HG02588 (cell line): Measurements from ENCODE around the gene OLFM1.
"Not testable (repeated sequence)": the region's sequence is repeated elsewhere in the genome, so short reads cannot be mapped to it uniquely, and the experiment has no call there.

Experiments
- ATAC-seq: cut with Tn5 transposase; IDR thresholded peaks from one replicate; pipeline ENCODE4 v1.9.1; 2021; ENCODE audit warnings: mild to moderate bottlenecking, moderate library complexity; ENCODE audit not compliant: unreplicated experiment

Gene OLFM1

DNA sequence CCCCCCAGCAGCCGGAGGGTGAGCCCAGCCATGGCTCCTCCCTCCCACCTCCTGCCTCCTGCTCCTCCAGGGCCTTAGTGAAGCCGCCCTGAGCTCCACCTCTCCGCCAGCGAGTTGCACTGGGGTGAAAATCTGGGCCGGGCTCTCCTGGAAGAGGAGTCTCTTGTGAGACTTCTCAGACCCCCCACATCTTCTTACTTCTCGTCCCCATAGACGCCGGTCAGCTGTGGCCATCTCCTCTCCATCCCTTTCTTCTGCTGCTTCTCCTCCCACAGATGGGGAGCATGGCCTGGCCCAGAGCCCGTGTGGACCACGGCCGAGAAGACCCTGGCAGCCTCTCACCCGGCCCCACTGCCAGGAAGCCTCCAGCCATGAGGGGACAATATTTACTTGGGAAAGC lies 17.3 kb downstream of the OLFM1 start:
- ATAC-seq: no peak

DNA sequence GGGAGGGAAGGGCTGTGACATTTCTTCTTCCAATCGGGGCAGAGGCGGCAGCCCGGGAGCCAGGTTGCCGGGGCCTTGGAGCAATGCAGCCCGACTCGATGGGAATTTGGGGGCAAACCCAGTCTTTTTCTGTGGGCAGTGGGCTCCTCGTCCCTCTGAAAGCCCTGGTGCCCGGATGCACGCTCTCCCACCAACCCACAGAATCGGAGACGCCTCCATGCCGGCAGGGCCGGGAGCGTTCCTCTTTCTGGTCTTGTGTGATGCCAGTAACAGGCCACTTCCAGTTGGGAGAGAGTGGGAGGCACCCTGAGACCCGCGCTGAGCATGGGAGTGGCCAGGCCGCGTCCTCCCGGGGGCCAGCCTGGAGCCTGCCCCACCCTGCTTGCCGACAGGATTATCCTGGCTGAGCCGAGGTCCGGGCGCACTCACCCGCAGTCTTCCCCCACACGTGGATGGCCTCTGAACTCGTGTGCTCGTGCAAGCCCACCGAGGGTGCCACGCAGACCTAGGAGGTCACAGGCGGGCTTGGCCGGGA lies 17.8 kb downstream of the OLFM1 start:
- no peak for ATAC-seq

DNA sequence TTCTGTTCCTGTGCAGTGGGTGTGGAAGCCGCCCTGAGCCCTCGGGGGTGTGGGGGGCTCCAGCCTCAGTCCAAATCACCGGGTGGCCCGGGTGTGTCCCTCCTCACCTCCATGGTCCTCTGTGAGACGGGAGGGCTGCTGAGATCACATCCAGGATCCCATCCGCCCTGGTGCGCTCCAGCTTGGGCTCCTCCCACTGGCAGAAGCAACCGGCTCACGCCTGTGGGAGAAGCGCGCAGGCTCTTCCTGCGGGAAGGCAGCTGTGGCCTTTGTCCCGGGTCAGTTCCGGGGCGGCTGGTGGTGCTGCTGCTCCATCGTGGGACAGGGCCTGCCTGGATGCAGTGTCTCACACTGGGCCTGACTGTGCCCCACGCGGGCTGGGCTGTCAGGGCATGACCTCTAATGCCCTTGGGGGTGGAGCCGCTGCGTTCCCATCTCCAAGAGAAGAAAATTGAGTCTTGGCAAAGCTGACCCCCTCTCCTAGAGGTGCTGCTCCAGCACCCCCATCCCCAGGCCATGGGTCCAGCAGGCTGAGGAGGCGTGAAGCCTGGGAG lies 18.5 kb downstream of the OLFM1 start:
- no peak for ATAC-seq

DNA sequence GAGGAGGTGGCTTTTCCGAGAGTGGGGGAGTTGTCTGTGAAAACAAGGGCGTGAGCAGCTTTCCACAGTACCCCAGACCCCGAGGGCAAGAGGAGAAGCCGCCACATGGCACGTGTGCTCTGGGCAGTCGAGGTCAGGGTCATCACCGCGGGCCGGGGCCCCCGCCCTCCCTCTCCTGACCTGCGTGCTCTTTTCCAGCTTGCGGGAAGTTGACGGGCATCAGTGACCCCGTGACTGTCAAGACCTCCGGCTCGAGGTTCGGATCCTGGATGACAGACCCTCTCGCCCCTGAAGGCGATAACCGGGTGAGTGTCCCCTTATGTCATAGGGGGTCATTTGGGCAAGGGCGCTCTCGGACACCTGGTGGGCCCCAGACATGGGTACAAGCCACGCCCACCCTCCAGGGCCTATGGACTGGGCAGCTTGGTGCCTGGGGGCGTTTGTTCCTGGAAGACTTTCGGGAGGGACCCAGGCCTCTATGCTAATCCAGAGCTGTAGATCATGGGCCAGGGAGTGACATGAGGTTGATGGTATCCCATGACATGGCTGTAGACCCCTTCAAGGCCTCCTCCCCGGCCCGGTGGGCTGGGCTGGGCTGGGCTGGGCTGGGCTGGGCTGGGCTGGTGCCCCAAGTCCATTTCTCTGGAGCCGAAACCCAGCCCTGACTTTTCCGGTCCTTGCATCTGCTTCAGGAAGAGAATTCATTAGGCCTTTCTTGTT lies 19.2 kb downstream of the OLFM1 start:
- no peak for ATAC-seq

DNA sequence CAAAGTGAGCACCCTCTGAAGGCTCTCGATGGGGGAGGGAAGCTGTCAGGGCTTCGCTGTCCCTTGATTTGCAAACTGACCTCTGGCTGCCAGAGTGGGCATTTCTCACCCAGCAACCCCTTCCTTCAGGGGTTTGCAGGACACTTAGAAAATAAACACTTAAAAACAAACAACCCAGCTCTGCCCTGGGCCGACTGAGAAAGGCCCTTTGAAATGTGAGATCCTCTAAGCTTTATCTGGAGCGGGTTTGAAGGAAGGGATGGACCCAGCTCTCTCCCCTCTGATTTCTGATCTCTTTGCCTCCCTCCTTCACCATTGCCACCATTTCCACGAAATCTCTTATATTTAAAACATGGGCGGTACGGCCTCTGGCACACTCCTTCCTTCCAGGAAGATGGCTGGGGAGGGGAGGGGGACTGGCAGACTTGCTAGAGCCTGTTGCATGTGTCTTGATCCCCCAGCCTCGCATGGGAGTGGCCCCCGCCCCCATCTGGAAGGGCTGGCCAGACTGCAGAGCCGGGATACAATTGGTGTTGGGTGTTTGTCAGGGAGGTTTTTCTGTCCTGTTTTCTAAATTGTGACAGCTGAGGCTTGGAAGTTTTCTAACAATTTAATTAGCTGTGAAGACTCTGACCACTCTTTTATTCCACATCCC lies 20.2 kb downstream of the OLFM1 start:
- ATAC-seq: no peak

DNA sequence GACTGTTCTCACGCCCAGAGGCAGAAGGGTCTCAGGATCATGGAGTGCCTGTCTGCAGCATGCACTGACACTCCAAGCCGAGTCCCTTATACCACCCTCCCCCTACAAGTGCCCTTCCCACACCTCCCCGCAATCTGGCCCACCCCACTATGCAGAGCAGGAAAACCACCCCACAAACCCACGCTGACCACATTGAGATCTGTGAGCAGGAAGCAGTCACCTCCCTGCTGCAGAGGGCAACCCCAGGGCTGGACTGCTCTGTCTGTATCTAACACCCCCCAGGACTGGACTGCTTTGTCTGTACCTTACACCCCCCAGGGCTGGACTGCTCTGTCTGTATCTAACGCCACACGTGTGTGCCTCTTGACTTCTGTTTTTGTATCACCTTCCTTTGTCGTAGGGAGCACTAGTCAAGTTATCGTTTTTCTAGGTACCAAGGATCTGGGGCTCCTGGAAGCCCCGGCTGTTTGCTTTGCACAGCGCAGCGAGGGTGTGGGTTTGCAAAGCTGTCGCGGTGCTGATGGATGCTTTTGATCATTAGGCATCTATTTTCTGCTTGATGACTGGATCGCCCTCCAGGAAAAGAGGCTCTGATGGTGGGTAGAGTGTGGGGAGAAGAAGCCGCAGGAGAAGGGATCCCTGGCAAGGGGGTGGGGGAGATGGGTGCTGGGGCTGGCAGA lies 21.5 kb downstream of the OLFM1 start:
- ATAC-seq: no peak

DNA sequence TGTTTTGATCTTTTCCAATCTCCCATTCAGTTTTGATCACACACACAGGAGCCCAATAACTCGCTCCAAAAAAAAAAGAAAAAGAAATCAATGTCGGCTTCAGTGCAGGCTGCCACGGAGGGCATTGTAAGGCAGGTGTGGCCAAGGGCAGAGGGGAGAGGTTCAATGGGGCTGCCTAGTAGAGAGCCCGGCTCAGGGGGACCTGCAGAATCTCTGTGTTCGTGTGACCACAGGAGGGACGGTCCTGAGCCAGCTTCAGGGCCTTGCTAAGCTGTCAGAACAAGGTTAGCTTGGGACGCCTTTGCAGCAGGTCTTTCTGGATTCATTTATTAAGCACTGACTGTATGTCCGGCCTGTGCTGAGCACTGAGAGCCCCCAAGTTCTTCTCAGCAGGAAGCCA lies 22.2 kb downstream of the OLFM1 start:
- ATAC-seq: no peak

DNA sequence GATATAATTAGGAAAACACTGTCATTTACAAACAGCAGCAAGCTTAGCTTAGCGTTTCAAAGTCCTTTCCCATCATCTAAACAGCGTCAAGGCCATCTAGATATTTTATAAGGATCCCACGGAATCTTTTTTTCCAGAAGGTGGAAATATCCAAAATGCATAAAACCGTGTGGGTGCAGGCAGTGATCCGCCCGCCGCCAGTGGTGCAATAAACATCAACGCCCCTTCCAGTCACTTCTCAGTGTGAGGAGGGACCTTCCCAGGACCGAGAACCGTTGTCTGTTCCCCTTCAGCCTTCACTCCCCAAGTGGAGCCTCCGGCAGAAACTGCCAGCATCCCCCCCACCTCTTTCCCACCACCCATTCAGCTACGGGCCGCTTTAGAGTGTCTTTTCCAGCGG lies 22.9 kb downstream of the OLFM1 start:
- ATAC-seq: no peak

DNA sequence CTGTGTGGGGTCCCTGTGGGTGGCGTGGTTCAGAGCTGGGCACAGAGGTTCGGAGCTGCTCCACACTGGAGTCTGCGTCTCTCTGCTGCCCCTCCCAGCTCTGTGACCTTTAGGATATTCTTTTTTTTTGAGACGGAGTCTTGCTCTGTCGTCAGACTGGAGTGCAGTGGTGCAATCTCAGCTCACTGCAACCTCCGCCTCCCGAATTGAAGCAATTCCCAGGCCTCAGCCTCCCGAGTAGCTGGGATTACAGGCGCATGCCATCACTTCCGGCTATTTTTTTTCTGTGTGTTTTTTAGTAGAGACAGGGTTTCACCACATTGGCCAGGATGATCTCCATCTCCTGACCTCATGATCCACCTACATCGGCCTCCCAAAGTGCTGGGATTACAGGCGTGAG lies 24.1 kb downstream of the OLFM1 start:
- ATAC-seq: not testable (repeated sequence)

DNA sequence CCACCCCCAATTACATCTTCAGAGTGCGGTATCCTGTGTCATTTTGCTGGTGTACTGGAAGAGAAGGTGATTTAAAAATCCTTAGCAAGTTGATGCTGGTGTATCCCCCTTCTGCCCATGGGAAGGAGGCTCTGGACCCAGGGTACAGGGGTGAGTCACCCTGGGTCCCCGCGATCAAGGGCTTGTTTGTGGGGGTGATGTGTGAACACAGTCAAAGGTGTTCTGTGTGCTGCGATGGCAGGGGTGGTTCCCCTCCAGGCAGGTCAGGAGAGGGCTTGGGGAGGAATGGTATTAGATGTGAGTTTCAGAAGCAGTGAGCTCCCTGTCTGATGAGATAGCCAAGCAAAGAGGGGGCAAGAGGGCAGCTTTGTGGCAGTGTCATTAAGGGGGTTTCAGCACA lies 28.9 kb downstream of the OLFM1 start:
- no peak for ATAC-seq

DNA sequence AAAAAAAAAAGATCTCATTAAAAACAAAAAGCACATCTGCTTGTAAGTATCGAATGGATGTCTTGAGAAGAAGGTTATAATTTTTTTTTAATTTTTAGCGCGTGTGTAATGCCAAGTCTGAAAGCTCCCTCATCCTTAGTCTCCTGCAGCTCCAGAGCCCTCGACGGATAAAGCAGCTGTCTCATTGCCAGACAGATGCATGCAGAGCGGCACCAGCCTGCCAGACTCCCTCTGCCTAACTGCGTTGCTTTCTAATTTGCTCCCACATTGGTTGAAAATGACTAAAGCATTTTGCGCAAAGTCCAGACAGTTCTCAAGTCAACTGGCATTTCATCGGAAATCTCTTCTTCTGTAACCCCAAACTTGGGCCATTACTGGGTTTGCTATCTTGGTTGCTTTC lies 29.4 kb downstream of the OLFM1 start:
- no peak for ATAC-seq

DNA sequence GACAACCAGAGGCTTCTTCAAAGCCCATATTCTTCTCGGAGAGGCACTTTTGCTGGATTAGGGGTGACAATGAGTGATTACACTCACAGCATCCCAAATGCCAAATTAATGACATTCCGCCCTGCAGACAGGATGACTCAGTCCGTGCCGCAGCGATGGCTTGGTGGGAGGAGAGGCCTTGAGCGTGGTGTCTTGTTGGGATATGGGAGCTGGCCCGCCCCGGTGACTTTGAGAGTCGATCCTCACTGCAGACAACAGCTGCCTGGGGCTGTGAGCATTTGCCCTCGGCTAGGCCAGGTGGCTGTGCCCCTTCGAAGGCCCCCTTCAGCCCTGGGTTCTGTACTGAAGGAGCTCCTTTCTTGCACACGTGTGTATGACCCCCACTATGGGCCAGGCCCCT lies 29.8 kb downstream of the OLFM1 start:
- ATAC-seq: no peak

DNA sequence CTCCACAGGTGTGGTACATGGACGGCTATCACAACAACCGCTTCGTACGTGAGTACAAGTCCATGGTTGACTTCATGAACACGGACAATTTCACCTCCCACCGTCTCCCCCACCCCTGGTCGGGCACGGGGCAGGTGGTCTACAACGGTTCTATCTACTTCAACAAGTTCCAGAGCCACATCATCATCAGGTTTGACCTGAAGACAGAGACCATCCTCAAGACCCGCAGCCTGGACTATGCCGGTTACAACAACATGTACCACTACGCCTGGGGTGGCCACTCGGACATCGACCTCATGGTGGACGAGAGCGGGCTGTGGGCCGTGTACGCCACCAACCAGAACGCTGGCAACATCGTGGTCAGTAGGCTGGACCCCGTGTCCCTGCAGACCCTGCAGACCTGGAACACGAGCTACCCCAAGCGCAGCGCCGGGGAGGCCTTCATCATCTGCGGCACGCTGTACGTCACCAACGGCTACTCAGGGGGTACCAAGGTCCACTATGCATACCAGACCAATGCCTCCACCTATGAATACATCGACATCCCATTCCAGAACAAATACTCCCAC lies 32.1 kb downstream of the OLFM1 start:
- ATAC-seq: no peak

DNA sequence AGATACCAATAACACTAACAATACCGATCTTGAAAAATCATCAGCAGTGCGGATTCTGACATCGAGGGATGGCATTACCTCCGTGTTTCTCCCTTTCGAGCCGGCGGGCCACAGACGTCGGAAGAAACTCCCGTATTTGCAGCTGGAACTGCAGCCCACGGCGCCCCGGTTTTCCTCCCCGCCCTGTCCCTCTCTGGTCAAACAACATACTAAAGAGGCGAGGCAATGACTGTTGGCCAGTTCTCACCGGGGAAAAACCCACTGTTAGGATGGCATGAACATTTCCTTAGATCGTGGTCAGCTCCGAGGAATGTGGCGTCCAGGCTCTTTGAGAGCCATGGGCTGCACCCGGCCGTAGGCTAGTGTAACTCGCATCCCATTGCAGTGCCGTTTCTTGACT lies 32.8 kb downstream of the OLFM1 start:
- ATAC-seq: no peak

DNA sequence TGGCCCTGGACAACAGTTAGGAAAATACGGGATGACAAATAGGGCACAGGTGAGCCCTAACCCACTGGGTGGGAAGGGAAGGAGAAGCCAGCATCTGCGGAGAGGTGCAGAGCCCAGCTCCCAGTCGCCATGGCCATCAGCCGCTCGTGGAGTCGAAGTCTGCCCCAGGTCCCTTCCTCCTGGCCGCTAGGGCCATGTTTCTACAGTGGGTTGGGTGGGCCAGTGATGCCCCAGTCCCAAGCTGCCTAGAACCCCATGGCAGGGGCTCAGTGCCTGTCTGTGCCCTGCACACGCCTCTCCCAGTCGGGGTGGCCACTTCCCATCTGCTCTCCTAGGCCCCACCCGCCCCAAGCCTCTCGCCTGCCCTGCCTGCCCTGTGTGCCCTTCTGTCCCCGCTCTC lies 34.8 kb downstream of the OLFM1 start:
- no peak for ATAC-seq

DNA sequence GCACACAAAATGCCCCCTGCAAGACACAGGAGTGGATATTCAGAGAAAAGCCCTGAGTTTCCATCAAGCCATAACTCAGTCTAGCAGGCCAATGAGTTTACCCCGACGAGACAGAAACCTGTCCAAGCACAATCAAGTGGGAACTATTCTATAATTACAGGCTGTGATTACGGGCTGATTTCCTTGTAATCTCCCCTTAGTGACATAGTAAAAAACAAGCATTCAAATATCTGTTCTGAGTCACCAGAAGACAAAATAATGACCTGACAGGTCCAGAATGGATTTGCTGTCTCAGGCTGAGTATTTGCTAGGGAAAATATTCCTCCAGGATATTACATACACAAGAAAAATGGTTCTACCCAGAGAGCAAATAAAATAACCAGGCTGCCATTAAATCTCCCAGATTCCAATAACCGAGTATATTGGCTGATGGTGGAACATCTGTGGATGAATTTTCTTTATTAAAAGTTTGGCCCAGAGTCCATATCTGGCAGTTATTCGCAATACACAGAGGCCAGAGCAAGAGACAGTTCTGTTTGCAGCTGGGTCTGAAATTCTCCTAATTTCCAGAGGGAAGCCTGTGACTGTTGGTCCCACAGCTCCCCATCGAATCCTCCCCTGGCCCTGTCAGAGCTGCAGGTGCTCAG lies 35.8 kb downstream of the OLFM1 start:
- ATAC-seq: no peak

DNA sequence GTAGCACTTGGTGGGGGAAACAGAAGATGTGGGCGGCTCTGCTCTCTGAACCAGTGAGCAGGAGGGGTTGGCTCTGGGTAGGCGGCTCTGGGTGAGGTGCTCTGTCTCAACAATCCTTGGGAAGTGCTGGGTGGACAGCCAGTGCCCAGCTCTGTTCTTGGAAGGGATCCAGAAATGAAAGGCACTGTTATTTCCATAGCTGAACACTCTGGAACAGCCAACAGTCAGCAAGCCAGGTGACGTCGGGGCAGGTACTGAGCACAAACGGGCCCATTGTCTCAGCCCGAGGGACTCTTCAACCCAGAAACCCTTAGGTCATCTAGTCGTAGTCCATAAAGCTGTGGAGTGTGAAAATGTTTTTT lies 36.3 kb downstream of the OLFM1 start:
- ATAC-seq: no peak

DNA sequence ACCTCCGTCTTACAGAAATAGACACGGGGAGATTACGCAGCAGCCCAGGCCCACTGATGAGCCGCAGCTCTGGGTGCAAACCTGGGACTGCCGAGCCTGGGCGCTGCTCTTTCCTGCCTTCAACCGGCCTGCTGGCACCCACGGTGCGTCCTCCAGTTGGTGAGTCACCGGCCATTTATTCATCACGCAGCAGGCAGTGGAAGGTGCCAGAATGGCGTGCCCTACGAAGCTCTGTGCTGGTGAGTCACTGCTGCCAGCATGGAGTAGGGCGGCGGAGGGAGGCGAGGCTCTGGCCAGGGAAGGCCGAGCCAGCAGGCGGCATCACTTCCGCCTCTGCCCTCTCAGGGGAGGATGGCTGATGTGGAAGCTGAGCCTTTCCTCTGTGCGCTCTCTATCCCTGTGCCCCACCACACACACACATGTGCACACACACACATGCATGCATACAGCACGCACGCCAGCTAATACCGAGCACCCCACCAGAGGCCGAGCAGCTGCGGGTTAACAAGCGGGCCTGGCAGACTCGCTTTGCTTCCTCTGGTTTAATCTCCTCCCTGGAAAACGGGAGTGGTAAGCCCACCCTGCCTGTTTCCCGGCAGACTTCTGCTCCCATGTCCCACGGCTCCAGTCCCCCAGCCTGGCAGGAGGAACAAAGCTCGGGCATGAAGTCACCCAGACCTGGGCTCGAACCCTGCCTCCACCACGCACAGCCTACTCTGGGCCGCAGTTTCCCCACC lies 39.2 kb downstream of the OLFM1 start:
- ATAC-seq: no peak

DNA sequence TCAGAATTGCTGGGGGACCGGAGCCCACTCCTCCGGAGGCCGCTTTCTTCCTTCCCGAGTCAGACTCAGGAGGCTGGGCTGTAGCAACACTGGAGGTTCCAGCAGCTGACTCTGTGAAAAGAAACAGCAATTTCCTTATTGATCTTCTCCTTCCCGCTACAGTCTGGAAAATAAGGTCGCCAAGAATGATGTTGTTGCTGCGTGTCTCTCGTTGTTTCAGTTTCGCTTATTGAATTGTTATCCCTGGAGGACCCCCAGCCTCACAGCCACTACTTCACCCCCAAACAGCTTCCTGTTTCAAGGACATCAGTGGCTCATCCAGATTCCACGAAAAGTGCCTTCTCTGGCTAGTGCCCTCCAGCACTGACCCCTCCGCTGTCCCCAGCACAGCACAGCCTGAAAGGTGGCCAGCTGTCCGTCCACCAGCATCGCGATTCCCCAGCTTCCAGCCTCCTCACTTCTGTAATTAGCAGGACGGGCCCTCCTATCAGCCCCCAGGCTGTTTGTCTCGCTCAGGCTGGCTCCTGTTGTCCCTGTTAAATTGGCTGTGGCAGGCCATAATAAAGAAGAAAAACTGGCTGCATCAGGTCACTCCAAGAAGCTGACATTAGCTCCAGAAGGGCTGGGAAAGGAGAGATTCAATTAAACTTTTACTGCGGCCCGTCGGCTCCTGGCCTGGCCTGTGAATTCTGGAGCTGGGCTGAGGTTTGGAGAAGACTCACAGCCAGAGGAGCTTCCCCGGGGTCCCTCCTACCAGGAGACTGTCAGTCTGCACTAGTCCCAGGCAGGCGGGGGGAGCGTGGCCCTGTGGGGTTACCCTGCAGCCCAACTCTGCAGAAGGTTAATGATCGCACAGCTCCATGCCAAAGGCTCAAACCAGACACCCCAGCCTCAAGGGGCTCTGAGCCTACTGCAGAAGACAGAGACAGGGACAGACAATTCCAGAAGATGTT lies 40.5 kb downstream of the OLFM1 start:
- no peak for ATAC-seq
